Stimulated activated naive CD4-positive, alpha-beta T cell (primary cell): ENCODE measurements around the gene PRR15L.

ENCODE experiments used
- DNase-seq, 6 experiments: peaks; one replicate each; lab custom pipeline; 2025; lab: John Stamatoyannopoulos, UW

Gene PRR15L

GRCh38 chr17:47959825-47960655 lies 2.4 kb upstream of the PRR15L start:
- no peak for DNase-seq

- DNase-seq: no peak
Observed at GRCh38 chr17:47956791-47957590, 692 bp downstream of the PRR15L start.

GRCh38 chr17:47955497-47956461 lies 1.9 kb downstream of the PRR15L start:
- DNase-seq: no peak

DNA sequence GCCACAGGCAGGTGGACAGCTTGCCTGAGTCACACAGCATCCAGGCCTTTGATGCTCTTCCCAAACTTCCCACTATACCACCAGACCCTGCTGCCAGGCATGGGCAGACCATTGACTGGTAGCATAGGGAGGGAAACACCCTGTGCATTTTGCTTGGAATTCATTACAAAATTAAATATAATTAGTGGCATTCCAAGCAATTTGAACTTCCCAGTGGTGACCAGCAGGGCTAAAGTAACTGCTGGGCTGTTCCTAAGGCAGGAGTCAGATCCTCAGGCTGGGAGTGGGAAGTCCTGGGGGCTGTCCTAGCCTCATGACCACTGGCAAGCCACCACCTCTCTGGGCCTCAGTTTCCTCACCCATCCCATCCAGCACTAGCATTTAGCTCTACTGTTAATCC lies 3.8 kb downstream of the PRR15L start:
- no peak for DNase-seq

GRCh38 chr17:47952171-47953021 lies 5.3 kb downstream of the PRR15L start:
- DNase-seq: no peak

GRCh38 chr17:47950448-47950847 lies 7.2 kb downstream of the PRR15L start:
- no peak for DNase-seq

- peak in 5 of 6 experiments; percentile 8 to 24 (median 13) for DNase-seq
Observed at GRCh38 chr17:47949946-47950345, 7.7 kb downstream of the PRR15L start.

- peak; percentile 18 to 73 (median 66) for DNase-seq
Observed at GRCh38 chr17:47949197-47949759, 8.4 kb downstream of the PRR15L start.

- no peak for DNase-seq
Observed at GRCh38 chr17:47948706-47949196, 8.9 kb downstream of the PRR15L start.

DNA sequence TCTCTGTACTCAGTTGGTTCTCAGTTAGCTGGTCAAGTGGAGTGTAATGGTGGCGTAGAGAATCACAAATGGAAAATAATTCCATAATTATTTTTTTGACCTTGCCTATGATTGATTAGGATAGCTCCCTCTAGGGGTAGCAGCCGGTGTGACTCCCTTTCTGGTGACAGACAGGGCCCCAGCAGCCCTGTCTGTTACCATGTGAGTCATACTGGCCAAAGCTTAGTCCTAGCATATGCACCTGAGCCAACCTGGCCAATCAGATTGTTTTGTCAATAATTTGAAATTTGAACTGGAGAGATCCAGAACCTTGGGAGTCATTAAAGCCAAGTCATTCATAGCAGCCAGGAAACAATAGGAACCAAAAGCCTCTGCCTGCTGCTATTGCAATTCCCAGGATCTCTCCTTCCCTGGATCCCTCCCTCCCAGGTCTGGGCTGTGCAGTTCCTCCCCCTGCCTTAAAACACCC lies 10.7 kb downstream of the PRR15L start:
- DNase-seq: peak; percentile 11 to 62 (median 31)

DNA sequence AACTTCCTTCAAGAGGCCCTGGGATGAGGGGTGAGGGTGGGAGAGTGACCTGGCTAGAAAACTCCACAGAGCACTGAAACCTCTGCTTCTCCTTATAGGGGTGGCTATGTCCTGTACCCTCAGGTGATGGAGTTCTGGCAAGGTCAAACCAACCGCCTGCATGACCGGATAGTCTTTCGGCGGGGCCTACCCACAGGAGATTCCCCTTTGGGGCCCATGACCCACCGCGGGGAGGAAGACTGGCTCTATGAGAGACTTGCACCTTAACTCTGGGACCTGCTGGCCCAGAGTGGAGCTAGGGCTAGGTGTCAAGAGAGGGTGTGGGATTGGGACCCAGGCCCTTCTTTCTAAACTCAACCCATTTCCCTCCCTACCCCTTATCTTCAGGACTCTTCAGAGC lies 11.2 kb downstream of the PRR15L start:
- no peak for DNase-seq

- DNase-seq: no peak
Observed at GRCh38 chr17:47945529-47946508, 11.9 kb downstream of the PRR15L start.

DNA sequence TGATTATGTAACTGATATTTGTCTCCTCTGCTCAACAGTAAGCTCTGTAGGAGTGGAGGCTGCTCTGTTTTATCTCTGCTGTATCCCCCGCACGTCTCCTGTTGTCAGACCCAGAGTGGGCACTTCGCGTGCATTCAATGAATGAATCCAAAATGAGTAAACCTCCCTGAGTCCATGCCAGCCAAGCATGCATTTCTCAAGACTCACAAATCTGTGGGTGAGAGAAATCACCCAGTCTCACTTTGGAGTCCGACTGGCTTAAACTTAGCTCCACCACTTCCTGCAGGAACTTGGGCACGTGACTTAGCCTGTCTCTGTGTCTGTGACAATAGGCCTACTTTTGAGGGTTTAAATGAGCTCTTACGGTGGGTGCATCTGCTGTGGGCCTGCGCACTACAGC lies 12.6 kb downstream of the PRR15L start:
- DNase-seq: peak in 2 of 6 experiments; percentile 4 to 10

DNA sequence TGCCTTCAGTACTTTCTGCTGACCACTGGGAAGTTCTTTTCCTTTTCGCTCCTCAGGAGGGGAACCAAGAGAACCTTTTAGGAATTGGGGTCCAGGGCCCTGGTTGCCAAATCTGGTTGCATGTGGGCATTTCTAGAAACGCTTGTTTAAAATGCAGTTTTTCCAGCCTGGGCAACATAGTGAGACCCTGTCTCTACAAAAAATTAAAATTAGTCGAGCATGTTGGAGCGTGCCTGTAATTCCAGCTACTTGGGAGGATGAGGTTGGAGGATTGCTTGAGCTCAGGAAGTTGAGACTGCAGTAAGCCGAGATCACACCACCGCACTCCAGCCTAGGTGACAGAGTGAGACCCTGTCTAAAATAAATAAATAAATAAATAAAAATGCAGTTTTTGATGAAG lies 15.1 kb downstream of the PRR15L start:
- DNase-seq: no peak

- DNase-seq: peak in 1 of 6 experiments; percentile 34
Observed at GRCh38 chr17:47942096-47942510, 15.6 kb downstream of the PRR15L start.

DNA sequence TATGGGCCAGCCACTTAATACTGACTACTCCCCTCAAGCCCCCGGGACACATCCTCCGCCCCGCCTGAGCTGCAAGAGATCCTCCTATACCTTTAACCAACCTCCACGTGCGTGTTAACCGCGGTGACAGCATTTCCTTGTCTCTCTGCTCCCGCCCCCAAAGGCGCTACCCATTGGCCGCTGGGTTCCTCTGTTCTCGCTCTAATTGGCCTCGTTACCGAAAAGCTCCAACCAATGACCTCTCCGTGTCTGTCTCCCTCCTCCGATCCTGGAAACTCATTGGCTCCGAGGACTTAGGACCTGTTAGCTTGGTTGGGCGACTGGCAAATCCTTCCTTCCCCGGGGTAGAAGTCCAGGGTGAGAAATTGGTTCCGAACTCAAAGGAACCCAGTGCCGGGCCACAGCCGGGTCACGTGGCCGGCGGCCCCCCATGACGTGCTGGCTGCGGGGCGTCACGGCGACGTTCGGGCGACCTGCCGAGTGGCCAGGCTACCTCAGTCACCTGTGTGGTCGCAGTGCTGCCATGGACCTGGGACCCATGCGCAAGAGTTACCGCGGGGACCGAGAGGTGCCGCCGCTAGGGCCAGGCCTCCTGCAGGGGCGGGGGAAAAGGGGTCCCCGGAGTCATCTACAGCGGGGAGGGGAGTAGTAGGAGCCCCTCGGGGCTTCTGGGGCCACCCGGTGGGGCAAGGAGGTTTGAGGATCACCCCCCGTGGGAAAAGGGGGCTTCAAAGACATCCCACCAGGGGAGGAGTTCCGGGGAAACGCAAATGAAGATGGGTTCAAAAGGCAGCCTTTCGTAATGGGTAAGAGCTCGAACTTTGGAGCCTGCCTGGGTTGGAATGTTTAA lies 16.2 kb downstream of the PRR15L start, which contains the start of gene PNPO:
TSS of gene PNPO (plus strand) at position 326 of the 850 bp plus-strand sequence. CDS start at position 431, 105 bp downstream.
- peak; percentile 84 to 93 (median 92) for DNase-seq

DNA sequence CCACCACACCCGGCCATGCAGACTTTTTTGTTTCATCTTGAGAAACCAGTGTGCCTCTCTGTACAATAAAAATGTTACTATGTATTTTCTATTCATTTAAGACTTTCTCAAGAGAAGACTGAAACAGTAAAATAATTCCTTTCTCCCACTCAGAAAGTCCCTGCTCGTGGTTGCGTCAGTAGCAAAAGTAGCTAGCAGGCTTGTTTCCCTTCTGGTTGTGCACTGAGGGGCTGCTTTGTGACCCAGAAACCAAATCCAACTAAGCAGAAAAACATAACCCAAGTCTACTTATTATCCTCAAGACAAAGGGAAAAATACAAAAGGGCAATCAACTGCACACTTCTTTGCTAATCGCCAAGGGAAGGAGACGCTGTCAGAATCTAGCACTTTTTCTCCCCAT lies 19.7 kb downstream of the PRR15L start:
- DNase-seq: no peak

DNA sequence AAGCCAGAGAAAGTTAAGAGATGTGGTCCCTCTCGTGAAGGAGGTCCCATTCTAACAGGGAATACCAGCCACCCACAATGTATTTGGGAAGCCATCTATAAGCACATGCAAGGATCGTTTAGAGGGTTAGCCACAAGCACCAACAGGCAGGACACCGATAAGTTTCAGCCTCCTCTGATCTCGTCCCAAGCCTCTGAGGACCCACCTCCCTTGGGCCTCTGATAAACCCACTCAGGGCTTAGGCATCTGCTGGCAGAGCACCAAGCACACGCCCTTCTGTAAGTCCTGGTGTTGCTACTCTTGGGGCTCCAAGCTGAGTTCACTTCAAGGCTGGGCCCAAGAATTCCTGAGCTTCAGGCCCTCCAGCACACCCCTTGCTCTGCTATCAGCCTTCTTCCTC lies 21.7 kb downstream of the PRR15L start:
- no peak for DNase-seq
